Measurements from ENCODE around the gene KAZN.

Gene KAZN

DNA sequence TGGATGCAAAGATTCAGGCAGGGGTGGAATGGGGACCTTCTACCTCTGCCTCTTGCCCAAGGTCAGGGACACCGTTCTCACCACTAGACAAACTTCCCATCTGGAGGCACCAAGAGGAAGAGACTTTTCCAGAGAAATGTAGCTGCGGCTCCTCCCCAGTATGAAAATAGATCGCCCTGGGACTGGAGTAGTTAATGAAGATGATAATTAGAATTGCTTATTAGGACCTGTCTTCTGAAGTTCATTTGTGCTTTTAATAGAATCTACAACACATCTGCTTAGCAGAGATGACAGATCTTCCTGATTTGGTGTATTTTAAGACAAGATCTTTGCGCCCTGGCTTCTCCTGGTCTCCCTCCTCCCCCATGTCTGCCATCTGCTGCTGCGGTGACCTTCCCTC, 266.6 kb downstream of the KAZN start:
- TF ChIP-seq CTCF (conservative IDR thresholded peaks at IDR 0.05; ENCODE audit: low read depth, low read length), result no peak
- DNase-seq (ENCODE audit: low read depth), result no peak
- H3K4me3 ChIP-seq (ENCODE audit: low read depth, low read length), result no peak overlapping the region

DNA sequence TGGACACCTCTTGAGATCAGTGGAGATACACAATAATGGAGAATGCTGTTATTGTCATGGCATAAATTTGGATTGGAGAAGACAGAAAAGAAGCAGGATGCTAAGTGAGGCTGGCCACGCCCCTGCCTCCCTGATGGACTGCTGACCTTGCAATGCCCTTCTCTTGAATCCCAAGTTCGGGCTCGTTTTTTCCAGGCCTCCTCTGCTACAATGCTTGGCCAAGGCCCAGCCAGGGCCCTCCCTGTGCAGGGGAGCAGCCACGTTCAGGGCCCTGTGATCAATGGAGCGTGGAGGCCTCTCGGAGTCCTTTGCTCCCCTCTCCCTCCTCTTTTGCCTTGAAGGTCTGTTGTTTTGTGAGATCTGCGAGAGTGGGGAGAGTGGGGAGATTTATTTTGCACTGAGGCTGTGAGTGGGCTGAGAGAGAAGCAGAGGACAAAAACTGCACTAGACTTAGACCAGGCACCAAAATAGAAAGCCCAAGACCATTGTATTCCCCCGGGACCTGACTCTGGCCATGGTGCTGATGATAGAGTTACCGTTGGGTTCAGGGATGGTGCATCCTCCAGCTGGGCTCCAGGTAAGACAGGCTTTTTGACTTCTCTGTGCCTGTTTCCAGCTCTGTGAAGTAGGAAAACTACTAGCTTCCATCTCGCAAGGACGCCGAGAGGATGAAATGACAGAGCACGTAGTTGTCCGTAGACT, 268.6 kb downstream of the KAZN start:
- H3K4me3 ChIP-seq (ENCODE audit: low read depth, low read length), result no peak overlapping the region
- TF ChIP-seq CTCF (conservative IDR thresholded peaks at IDR 0.05; ENCODE audit: low read depth, low read length), result no peak
- DNase-seq (ENCODE audit: low read depth), result peak; percentile 22

DNA sequence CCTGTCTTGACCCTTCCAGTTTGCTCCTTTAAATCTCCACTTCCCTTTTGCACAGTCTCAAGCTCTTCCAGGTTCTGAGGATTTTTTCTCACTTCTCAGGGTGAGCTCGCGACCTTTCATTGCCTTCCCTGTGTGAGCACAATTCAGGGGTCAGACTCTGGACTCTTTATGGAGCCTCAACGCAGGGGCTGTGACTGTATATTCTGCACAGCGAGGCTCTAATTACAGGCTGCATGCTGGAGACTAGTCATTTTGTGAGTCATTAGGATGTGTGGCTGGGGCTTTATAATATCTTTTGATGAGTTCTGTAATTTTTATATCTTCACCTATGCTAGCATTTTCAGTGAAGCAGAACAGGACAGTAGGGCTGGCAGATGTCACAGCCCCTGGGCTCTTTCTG, 270.7 kb downstream of the KAZN start:
- no peak for TF ChIP-seq CTCF (conservative IDR thresholded peaks at IDR 0.05; ENCODE audit: low read depth, low read length)
- DNase-seq (ENCODE audit: low read depth), result peak; percentile 48
- H3K4me3 ChIP-seq (ENCODE audit: low read depth, low read length), result no peak overlapping the region

DNA sequence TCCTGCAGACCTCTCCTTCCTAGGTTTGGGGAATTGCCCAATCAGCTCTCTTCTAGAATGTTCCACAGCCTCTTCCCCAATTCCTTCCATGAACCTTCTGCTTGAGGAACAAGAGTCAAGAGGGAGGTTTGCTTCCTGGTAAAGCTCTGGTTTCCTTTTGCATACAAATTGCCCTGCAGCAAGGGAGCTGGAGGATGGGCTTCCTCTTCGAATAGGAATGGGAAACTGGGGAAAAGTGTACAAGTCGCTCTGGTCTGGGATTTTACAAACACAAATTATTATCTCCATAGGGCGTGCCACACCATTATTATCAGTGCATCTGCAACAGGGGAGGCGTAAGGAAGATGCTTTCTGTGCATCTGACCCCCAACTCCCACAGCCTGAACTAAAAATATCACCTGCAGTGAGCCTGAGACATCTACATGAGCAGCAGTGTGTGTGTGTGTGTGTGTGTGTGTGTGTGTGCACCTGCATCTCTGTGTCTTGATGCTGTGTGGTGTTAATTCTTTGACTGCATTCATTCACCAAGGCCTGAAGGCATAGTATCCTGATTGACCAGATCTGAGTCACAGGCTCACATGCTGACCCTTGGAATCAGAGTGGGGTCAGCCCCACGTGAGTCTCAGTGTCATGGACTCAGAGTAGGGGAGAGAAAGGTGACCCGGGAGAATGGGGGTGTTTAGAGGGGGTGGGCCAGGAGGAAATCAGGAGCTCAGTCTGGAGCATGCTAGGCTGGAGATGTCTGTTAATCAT, 272.9 kb downstream of the KAZN start:
- TF ChIP-seq CTCF (conservative IDR thresholded peaks at IDR 0.05; ENCODE audit: low read depth, low read length), result no peak
- no peak overlapping the region for H3K4me3 ChIP-seq (ENCODE audit: low read depth, low read length)
- DNase-seq (ENCODE audit: low read depth), result no peak

GRCh38 chr1:14872762-14873161, 274.3 kb downstream of the KAZN start:
- no peak overlapping the region for H3K4me3 ChIP-seq (ENCODE audit: low read depth, low read length)
- TF ChIP-seq CTCF (conservative IDR thresholded peaks at IDR 0.05; ENCODE audit: low read depth, low read length), result no peak
- no peak for DNase-seq (ENCODE audit: low read depth)

- TF ChIP-seq CTCF (conservative IDR thresholded peaks at IDR 0.05; ENCODE audit: low read depth, low read length), result no peak
- no peak overlapping the region for H3K4me3 ChIP-seq (ENCODE audit: low read depth, low read length)
- DNase-seq (ENCODE audit: low read depth), result no peak
Measured at GRCh38 chr1:14873677-14874076, 275.2 kb downstream of the KAZN start.

Measured in choroid plexus epithelial cell (primary cell).